NCI-H1436 (cell line): ENCODE data around the gene SLC6A16.
"Not testable (repeated sequence)": the region's sequence is repeated elsewhere in the genome, so short reads cannot be mapped to it uniquely, and the experiment has no call there.

ENCODE experiments used
- DNase-seq: peaks from one replicate; lab custom pipeline; 2025; lab: John Stamatoyannopoulos, UW

The SLC6A16 gene

GRCh38 chr19:49324801-49325576 is at the start of gene SLC6A16:
SLC6A16 (minus strand) TSS chr19:49325191; CDS start chr19:49311347, 13,844 bp downstream.
- no peak for DNase-seq

- not testable (repeated sequence) for DNase-seq
Measured at GRCh38 chr19:49373174-49373573, 48.2 kb upstream of the SLC6A16 start.

- DNase-seq: no peak
Measured at GRCh38 chr19:49371184-49371583, 46.2 kb upstream of the SLC6A16 start.

GRCh38 chr19:49368711-49369358 is 43.8 kb upstream of the SLC6A16 start:
- DNase-seq: no peak

- DNase-seq: no peak
Measured at GRCh38 chr19:49366110-49366509, 41.1 kb upstream of the SLC6A16 start.

- DNase-seq: no peak
Measured at GRCh38 chr19:49364083-49364737, 39.2 kb upstream of the SLC6A16 start.

- DNase-seq: no peak
Measured at GRCh38 chr19:49363268-49364082, 38.5 kb upstream of the SLC6A16 start, which contains the start of gene DKKL1. DKKL1 (plus strand) TSS chr19:49363877; CDS start chr19:49363999, 122 bp downstream.

- DNase-seq: no peak
Measured at GRCh38 chr19:49362929-49363267, 37.9 kb upstream of the SLC6A16 start.

GRCh38 chr19:49362048-49362928 is 37.3 kb upstream of the SLC6A16 start, which contains the start of gene TEAD2:
TEAD2 (minus strand) TSS chr19:49362416; CDS start chr19:49360075, 2,341 bp downstream.
- DNase-seq: no peak

GRCh38 chr19:49361438-49362047 is 36.6 kb upstream of the SLC6A16 start:
- peak; percentile 22 for DNase-seq

GRCh38 chr19:49359851-49360820 is 35.1 kb upstream of the SLC6A16 start:
- no peak for DNase-seq

GRCh38 chr19:49357186-49357585 is 32.2 kb upstream of the SLC6A16 start:
- no peak for DNase-seq

- no peak for DNase-seq
Measured at GRCh38 chr19:49356382-49356781, 31.4 kb upstream of the SLC6A16 start.

- no peak for DNase-seq
Measured at GRCh38 chr19:49355909-49356353, 30.9 kb upstream of the SLC6A16 start.

- DNase-seq: no peak
Measured at GRCh38 chr19:49349567-49349966, 24.6 kb upstream of the SLC6A16 start.

GRCh38 chr19:49348305-49349189 is 23.6 kb upstream of the SLC6A16 start:
- DNase-seq: no peak

GRCh38 chr19:49347835-49348234 is 22.8 kb upstream of the SLC6A16 start:
- DNase-seq: no peak

- no peak for DNase-seq
Measured at GRCh38 chr19:49347191-49347590, 22.2 kb upstream of the SLC6A16 start.
